DOHH2 (cell line): Measurements from ENCODE around the gene NMNAT2.

Experiments used
- CTCF ChIP-seq: fragments of 200-600 bp; sonication (generic); IDR thresholded peaks from one replicate; pipeline ENCODE4 v1.5.1; 2014; ENCODE audit warnings: antibody characterized with exemption, mild to moderate bottlenecking, low read depth, low read length; ENCODE audit not compliant: poor library complexity, severe bottlenecking
- EZH2phosphoT487 ChIP-seq: fragments of 200-600 bp; sonication (generic); IDR thresholded peaks from 2 replicates; pipeline ENCODE4 v1.6.1; 2017; ENCODE audit warnings: borderline replicate concordance, mild to moderate bottlenecking, antibody characterized with exemption, low read length, moderate library complexity, mixed read lengths

GRCh38 chr1:183290628-183291027 is 127.6 kb downstream of the NMNAT2 start:
- TF ChIP-seq CTCF (no peak), EZH2phosphoT487 (no peak)
